WTC11 (cell line): ENCODE results near the gene UGT1A3. TPM values are rescaled to one million over a fixed set of nuclear protein-coding genes. Genes with fewer than 3 reads are reported as not detected.

ENCODE experiments used
- ATAC-seq: fragments of 200-7000 bp; cut with Tn5 transposase; 2 replicates; pipeline ENCODE4 v1.10.0; 2021; ENCODE audit warnings: mild to moderate bottlenecking, moderate library complexity
- CTCF ChIA-PET: fragments of 300-600 bp; sonication (Branson Sonifier 250); formaldehyde crosslinking; loops from one replicate; lab custom pipeline; 2021; ENCODE audit warnings: antibody characterized with exemption; lab: Charles Lee
- POLR2A ChIA-PET: fragments of 350-600 bp; sonication (Branson Sonifier 250); formaldehyde crosslinking; loops from one replicate; lab custom pipeline; 2021; ENCODE audit warnings: antibody characterized with exemption; lab: Charles Lee
- DNase-seq: peaks from one replicate; pipeline ENCODE4 v3.0.0; 2021; ENCODE audit warnings: low spot score
- H3K27ac Mint-ChIP-seq: 2 replicates; pipeline ENCODE4 v1.8.0; 2021; ENCODE audit warnings: mixed read lengths
- H3K27me3 Mint-ChIP-seq: 2 replicates; pipeline ENCODE4 v1.8.0; 2021; ENCODE audit warnings: low read depth, mild to moderate bottlenecking, moderate library complexity, mixed read lengths
- H3K36me3 Mint-ChIP-seq: 2 replicates; pipeline ENCODE4 v1.8.0; 2021; ENCODE audit warnings: mixed read lengths
- H3K4me1 Mint-ChIP-seq: 2 replicates; pipeline ENCODE4 v1.8.0; 2022; ENCODE audit warnings: mixed read lengths
- H3K4me3 Mint-ChIP-seq: 2 replicates; pipeline ENCODE4 v1.8.0; 2021; ENCODE audit warnings: mild to moderate bottlenecking, moderate library complexity, mixed read lengths
- H3K9me3 Mint-ChIP-seq: 2 replicates; pipeline ENCODE4 v1.8.0; 2021; ENCODE audit warnings: mixed read lengths
- CDX4 ChIP-seq: fragments of 250-450 bp; sonication (Bioruptor Pico); IDR thresholded peaks from 2 replicates; pipeline ENCODE4 v1.9.0; 2021; ENCODE audit warnings: moderate library complexity, mild to moderate bottlenecking, inconsistent platforms, borderline replicate concordance
- CTCF ChIP-seq: fragments of 200-600 bp; IDR thresholded peaks from 2 replicates; pipeline ENCODE4 v1.8.0; 2022; ENCODE audit warnings: antibody characterized with exemption
- ERG ChIP-seq: fragments of 250-450 bp; sonication (Bioruptor Pico); IDR thresholded peaks from 2 replicates; pipeline ENCODE4 v1.8.0; 2021; ENCODE audit warnings: mild to moderate bottlenecking
- ESRRA ChIP-seq: sonication (generic); formaldehyde crosslinking; IDR thresholded peaks from 2 replicates; pipeline ENCODE4 v1.8.1; 2022; ENCODE audit warnings: mild to moderate bottlenecking, missing genetic modification reagents, borderline replicate concordance
- FOXJ3 ChIP-seq: sonication (generic); formaldehyde crosslinking; IDR thresholded peaks from 2 replicates; pipeline ENCODE4 v1.9.0; 2021; ENCODE audit warnings: missing genetic modification reagents, mild to moderate bottlenecking, borderline replicate concordance
- GABPB1 ChIP-seq: sonication (generic); formaldehyde crosslinking; IDR thresholded peaks from 2 replicates; pipeline ENCODE4 v1.8.1; 2023; ENCODE audit warnings: mild to moderate bottlenecking, missing genetic modification reagents
- HMGXB4 ChIP-seq: sonication (generic); formaldehyde crosslinking; IDR thresholded peaks from 2 replicates; pipeline ENCODE4 v1.8.1; 2023; ENCODE audit warnings: mild to moderate bottlenecking, moderate library complexity, missing genetic modification reagents
- IRF1 ChIP-seq: sonication (generic); formaldehyde crosslinking; IDR thresholded peaks from 2 replicates; pipeline ENCODE4 v1.8.0; 2023; ENCODE audit warnings: missing genetic modification reagents
- IRF2 ChIP-seq: sonication (generic); formaldehyde crosslinking; IDR thresholded peaks from 2 replicates; pipeline ENCODE4 v1.8.0; 2022; ENCODE audit warnings: low read depth, missing genetic modification reagents, borderline replicate concordance
- NFE2L1 ChIP-seq: sonication (generic); formaldehyde crosslinking; IDR thresholded peaks from 2 replicates; pipeline ENCODE4 v1.8.1; 2023; ENCODE audit warnings: missing genetic modification reagents
- PRDM15 ChIP-seq: sonication (generic); formaldehyde crosslinking; IDR thresholded peaks from 2 replicates; pipeline ENCODE4 v1.8.0; 2022; ENCODE audit warnings: missing genetic modification reagents
- PRRX2 ChIP-seq: fragments of 250-450 bp; sonication (Bioruptor Pico); IDR thresholded peaks from 2 replicates; pipeline ENCODE4 v1.8.0; 2021; ENCODE audit warnings: mild to moderate bottlenecking
- RORB ChIP-seq: fragments of 250-450 bp; sonication (Bioruptor Pico); IDR thresholded peaks from 2 replicates; pipeline ENCODE4 v1.9.0; 2021; ENCODE audit warnings: mild to moderate bottlenecking
- SMAD4 ChIP-seq: sonication (generic); formaldehyde crosslinking; IDR thresholded peaks from 2 replicates; pipeline ENCODE4 v1.8.0; 2022; ENCODE audit warnings: mild to moderate bottlenecking, missing genetic modification reagents
- ZNF121 ChIP-seq: sonication (generic); formaldehyde crosslinking; IDR thresholded peaks from 2 replicates; pipeline ENCODE4 v1.8.0; 2023; ENCODE audit warnings: missing genetic modification reagents
- ZNF416 ChIP-seq: fragments of 250-450 bp; sonication (Bioruptor Pico); IDR thresholded peaks from 2 replicates; pipeline ENCODE4 v1.9.0; 2021; ENCODE audit warnings: mild to moderate bottlenecking, inconsistent platforms
- ZNF423 ChIP-seq: fragments of 250-450 bp; sonication (Bioruptor Pico); IDR thresholded peaks from 2 replicates; pipeline ENCODE4 v2.1.2; 2022; ENCODE audit warnings: mild to moderate bottlenecking, moderate library complexity
- total RNA-seq: library from RNA; stranded (reverse); gene quantifications from 3 replicates; pipeline ENCODE4 v1.2.3, GENCODE V29; 2021

UGT1A3 gene
- total RNA-seq, 1 experiment from 2014 or later: not detected

GRCh38 chr2:233681521-233682099, 47.2 kb upstream of the UGT1A3 start, which contains the start of gene UGT1A7 (continued):
- TF ChIP-seq PRDM15 (no peak), FOXJ3 (CRISPR knock-in tag) (no peak)

GRCh38 chr2:233684640-233685039, 44.2 kb upstream of the UGT1A3 start:
- 0 out of 2 replicates have a peak, but pooled peaks cover 4% of the 10 kb centered on the region for H3K9me3 Mint-ChIP-seq
- TF ChIP-seq ZNF416 (CRISPR knock-in tag) (no peak), ESRRA (CRISPR knock-in tag) (no peak), IRF1 (CRISPR knock-in tag) (no peak), PRRX2 (CRISPR knock-in tag) (no peak), SMAD4 (CRISPR knock-in tag) (no peak), HMGXB4 (no peak)
- no peaks in the 10 kb centered on the region for H3K36me3 Mint-ChIP-seq
- CTCF ChIA-PET: no interaction called here
- DNase-seq (no peak), ATAC-seq (no peak)
- no peak overlapping the region for H3K4me3 Mint-ChIP-seq
- peaks cover 4% of the 10 kb centered on the region; the same call in 1 of the 2 replicates for H3K27me3 Mint-ChIP-seq
- H3K27ac Mint-ChIP-seq: no peak overlapping the region
- POLR2A ChIA-PET: no interaction called here
- H3K4me1 Mint-ChIP-seq: peaks cover 10% of the 10 kb centered on the region; the same call in 1 of the 2 replicates

- H3K9me3 Mint-ChIP-seq: 0 out of 2 replicates have a peak, but pooled peaks cover 4% of the 10 kb centered on the region
- TF ChIP-seq ZNF121: no peak
- no peak for TF ChIP-seq CTCF
- no peak for TF ChIP-seq IRF2 (CRISPR knock-in tag)
- no peak for TF ChIP-seq NFE2L1 (CRISPR knock-in tag)
- TF ChIP-seq GABPB1: no peak
- no peak for TF ChIP-seq ESRRA (CRISPR knock-in tag)
- TF ChIP-seq HMGXB4: no peak
- TF ChIP-seq RORB: no peak
- TF ChIP-seq IRF1 (CRISPR knock-in tag): no peak
- TF ChIP-seq ZNF423 (CRISPR knock-in tag): no peak
- no peak for TF ChIP-seq CDX4 (CRISPR knock-in tag)
- no peak for TF ChIP-seq ERG (CRISPR knock-in tag)
- TF ChIP-seq, all 79 proteins: peak for 0
- Mint-ChIP-seq H3K4me1 (peaks cover 20% of the 10 kb centered on the region), H3K27ac (no peak overlapping the region), H3K4me3 (no peak overlapping the region), H3K36me3 (no peaks in the 10 kb centered on the region), H3K27me3 (no peaks in the 10 kb centered on the region)
- POLR2A ChIA-PET: no interaction called here
- ATAC-seq (no peak), DNase-seq (no peak)
- CTCF ChIA-PET: no interaction called here
These were observed 41.9 kb upstream of the UGT1A3 start for GRCh38 chr2:233686928-233687327.
